ENCODE data around the gene HMSD. TPM values are rescaled to one million over a fixed set of nuclear protein-coding genes. Genes with fewer than 3 reads are reported as not detected.

Gene HMSD
- total and polyA plus RNA-seq, 2 of the 13 experiments (the other 11 are each of a cell fraction or from before 2014, with no cell fraction given): not detected

DNA sequence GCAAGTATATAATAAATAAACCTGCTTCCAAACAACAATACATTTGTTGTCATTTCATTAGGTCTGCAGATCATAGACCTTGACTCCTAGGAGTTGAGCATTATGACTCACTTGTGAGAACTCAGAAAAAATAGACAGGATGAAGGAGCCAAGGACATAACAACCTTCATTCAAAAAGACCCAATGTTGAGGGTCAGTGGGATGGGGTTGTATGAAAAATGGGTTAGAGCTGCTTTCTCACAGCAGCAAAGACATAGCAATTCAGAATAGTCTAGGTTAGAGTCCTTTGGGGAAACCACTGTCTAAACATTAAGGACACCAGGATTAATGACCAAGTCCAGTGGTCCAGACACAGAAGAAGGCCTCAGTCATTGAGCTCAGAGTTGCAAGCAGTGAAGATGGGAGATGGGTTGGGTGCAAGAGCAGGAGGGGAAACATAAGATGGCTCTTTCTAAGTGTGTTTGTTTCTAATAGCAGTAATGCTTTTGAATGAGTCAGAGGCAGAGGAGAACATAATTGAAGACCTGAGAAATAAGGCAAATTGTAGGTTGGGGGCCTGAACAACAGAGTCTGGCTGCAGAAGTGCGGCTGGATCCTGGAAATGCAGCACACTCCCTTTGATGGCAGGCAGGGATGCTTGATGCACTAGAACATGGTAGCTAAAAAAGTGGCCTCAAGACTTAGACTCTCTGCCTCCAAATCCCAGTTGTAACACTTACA lies 45.1 kb upstream of the HMSD start:
- intact Hi-C loops (cut with micrococcal nuclease; ENCODE audit: unreplicated experiment): no loop called here
- Histone ChIP-seq H3K4me2 (ENCODE audit: low read depth, low read length) (no peak overlapping the region), H3K4me3 (replicated peaks in 1 of 3; ENCODE audit: insufficient read depth in 1 of 3, low read depth in 2 of 3, low read length in 3 of 3) (no peak overlapping the region), H4K20me1 (ENCODE audit: insufficient read depth, low read length) (no peaks in the 10 kb centered on the region), H2AFZ (ENCODE audit: low read length) (no peak overlapping the region), H3K9me3 (ENCODE audit: low read length) (no peaks in the 10 kb centered on the region), H3K4me1 (ENCODE audit: insufficient read depth, low read length) (no peaks in the 10 kb centered on the region), H3K9ac (ENCODE audit: insufficient read depth, low read depth, low read length) (no peak overlapping the region), H3K27ac (ENCODE audit: extremely low read length, insufficient read depth, low read length) (no peak overlapping the region), H3K79me2 (ENCODE audit: insufficient read depth, low read length) (no peaks in the 10 kb centered on the region), H3K36me3 (replicated peaks in 1 of 2; ENCODE audit: control insufficient read depth in 1 of 2, insufficient read depth in 2 of 2, low read length in 2 of 2) (no peaks in the 10 kb centered on the region), H3K27me3 (ENCODE audit: control insufficient read depth in 1 of 2, insufficient read depth in 2 of 2, low read length in 2 of 2) (no peaks in the 10 kb centered on the region)
- ATAC-seq: no peak
- BruUV-seq (replicated peaks): no TSS peak
- WGBS (ENCODE audit: low lambda C conversion rate): 0% methylated on average over 1 of the region's 1 CpG
- POLR2A ChIA-PET: no interaction called here
- TF ChIP-seq MTA1 (CRISPR knock-in tag; IDR thresholded peaks at IDR 0.05; ENCODE audit: borderline replicate concordance) (no peak), HBP1 (CRISPR knock-in tag; IDR thresholded peaks at IDR 0.05; ENCODE audit: low read depth) (no peak)
- DNase-seq (ENCODE audit: low spot score): no peak
- in situ Hi-C loops (cut with HindIII; ENCODE audit: extremely low pct_ligation_motif_present, low pct_unique_long_range_greater_than_20kb): no loop called here
- FAIRE-seq: no peak
- CTCF ChIA-PET (ENCODE audit: low intra/inter-chr PET ratio, low total read pairs): no interaction called here

DNA sequence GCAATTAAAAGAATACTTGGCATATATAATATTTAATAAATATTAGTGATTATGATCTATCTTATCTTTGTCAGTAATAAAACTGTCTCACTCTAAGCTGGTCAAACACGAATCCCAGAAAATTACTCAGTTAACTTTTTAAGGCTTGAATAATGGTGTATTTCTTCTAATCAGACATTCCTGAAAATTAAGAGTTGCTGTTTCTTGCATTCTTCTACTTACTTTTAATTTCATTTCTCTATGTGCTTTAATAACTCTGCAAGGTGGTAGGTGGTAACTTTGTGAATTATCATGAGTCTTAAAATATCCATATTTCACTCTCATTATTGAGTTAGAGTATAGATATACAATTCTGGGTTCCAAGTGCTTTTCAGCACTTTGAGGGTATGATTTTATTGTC lies 44.4 kb upstream of the HMSD start:
- H3K27ac ChIP-seq (ENCODE audit: extremely low read length, insufficient read depth, low read length): no peak overlapping the region
- DNase-seq (ENCODE audit: low spot score) (no peak), FAIRE-seq (no peak), ATAC-seq (no peak)
- no TSS peak for BruUV-seq (replicated peaks)
- H4K20me1 ChIP-seq (ENCODE audit: insufficient read depth, low read length): no peaks in the 10 kb centered on the region
- H3K27me3 ChIP-seq (ENCODE audit: control insufficient read depth in 1 of 2, insufficient read depth in 2 of 2, low read length in 2 of 2): no peaks in the 10 kb centered on the region
- POLR2A ChIA-PET: no interaction called here
- H3K9me3 ChIP-seq (ENCODE audit: low read length): no peaks in the 10 kb centered on the region
- intact Hi-C loops (cut with micrococcal nuclease; ENCODE audit: unreplicated experiment) (no loop called here), in situ Hi-C loops (cut with HindIII; ENCODE audit: extremely low pct_ligation_motif_present, low pct_unique_long_range_greater_than_20kb) (no loop called here)
- H2AFZ ChIP-seq (ENCODE audit: low read length): no peak overlapping the region
- H3K4me1 ChIP-seq (ENCODE audit: insufficient read depth, low read length): no peaks in the 10 kb centered on the region
- H3K36me3 ChIP-seq (replicated peaks in 1 of 2; ENCODE audit: control insufficient read depth in 1 of 2, insufficient read depth in 2 of 2, low read length in 2 of 2): no peaks in the 10 kb centered on the region
- CTCF ChIA-PET (ENCODE audit: low intra/inter-chr PET ratio, low total read pairs): no interaction called here
- TF ChIP-seq KLF16 (CRISPR knock-in tag; IDR thresholded peaks at IDR 0.05): no peak
- no peak for TF ChIP-seq GATAD2A (CRISPR knock-in tag; IDR thresholded peaks at IDR 0.05)
- TF ChIP-seq ZNF816 (CRISPR knock-in tag; IDR thresholded peaks at IDR 0.05; ENCODE audit: borderline replicate concordance): no peak
- TF ChIP-seq ZBTB20 (CRISPR knock-in tag; IDR thresholded peaks at IDR 0.05; ENCODE audit: borderline replicate concordance, low read depth): no peak
- TF ChIP-seq SMAD1 (CRISPR knock-in tag; IDR thresholded peaks at IDR 0.05; ENCODE audit: borderline replicate concordance, low read depth): no peak
- H3K9ac ChIP-seq (ENCODE audit: insufficient read depth, low read depth, low read length): no peak overlapping the region
- H3K4me2 ChIP-seq (ENCODE audit: low read depth, low read length): no peak overlapping the region
- no peak overlapping the region for H3K4me3 ChIP-seq (replicated peaks in 1 of 3; ENCODE audit: insufficient read depth in 1 of 3, low read depth in 2 of 3, low read length in 3 of 3)
- H3K79me2 ChIP-seq (ENCODE audit: insufficient read depth, low read length): no peaks in the 10 kb centered on the region
- WGBS (ENCODE audit: low lambda C conversion rate): 3% methylated on average over 1 of the region's 1 CpG
